OCI-M1 (cell line): ENCODE measurements around the gene ARFGEF3.
A peak's percentile ranks its signal among the peaks of the same experiment; 100 is the strongest.
"Not testable (repeated sequence)": the region's sequence is repeated elsewhere in the genome, so short reads cannot be mapped to it uniquely, and the experiment has no call there.

Experiments used
- DNase-seq: peaks from one replicate; lab custom pipeline; 2025; lab: John Stamatoyannopoulos, UW

ARFGEF3 gene

DNA sequence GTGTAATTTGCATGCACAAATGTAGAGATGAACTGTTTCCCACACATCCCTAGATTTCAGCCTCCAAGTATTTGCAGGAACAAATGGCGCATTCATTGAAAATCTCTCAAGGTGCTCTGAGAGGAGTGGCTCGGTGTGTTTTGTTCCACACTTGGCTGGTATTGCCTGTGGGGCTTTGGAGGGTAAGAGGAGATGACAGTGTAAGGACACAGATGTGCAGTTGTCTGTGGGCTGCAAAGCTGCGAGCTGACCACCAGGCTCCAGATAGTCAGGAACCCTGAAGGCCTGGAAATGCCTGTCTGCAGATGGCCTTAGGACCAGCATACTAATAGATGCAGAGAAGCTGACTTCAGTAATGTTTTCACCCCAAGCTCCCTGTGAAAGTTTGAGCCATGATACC lies 114.2 kb downstream of the ARFGEF3 start:
- DNase-seq, result no peak

GRCh38 chr6:138277835-138278234 lies 116.1 kb downstream of the ARFGEF3 start:
- DNase-seq, result no peak

GRCh38 chr6:138278326-138278725 lies 116.6 kb downstream of the ARFGEF3 start:
- no peak for DNase-seq

DNA sequence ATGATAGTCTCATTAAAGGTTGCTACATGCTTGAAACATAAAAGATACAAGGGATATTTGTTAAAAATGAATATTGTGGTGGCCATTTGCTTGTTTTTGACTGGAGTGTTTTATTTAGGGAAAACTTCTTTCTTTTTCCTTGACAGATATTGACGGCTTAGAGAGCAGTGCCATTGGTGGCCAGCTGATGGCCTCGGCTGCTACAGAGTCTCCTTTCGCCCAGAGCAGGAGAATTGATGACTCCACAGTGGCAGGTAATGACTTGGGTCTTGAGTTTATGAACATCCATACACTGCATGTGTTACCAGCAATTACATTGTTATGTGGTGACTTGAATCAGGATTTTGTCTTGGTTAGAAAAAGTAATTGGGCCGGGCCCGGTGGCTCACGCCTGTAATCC lies 124.1 kb downstream of the ARFGEF3 start:
- DNase-seq, result peak; percentile 15

- no peak for DNase-seq
Observed at GRCh38 chr6:138286698-138287097, 125.0 kb downstream of the ARFGEF3 start.

- DNase-seq, result peak; percentile 49
Observed at GRCh38 chr6:138287144-138287955, 125.6 kb downstream of the ARFGEF3 start.

DNA sequence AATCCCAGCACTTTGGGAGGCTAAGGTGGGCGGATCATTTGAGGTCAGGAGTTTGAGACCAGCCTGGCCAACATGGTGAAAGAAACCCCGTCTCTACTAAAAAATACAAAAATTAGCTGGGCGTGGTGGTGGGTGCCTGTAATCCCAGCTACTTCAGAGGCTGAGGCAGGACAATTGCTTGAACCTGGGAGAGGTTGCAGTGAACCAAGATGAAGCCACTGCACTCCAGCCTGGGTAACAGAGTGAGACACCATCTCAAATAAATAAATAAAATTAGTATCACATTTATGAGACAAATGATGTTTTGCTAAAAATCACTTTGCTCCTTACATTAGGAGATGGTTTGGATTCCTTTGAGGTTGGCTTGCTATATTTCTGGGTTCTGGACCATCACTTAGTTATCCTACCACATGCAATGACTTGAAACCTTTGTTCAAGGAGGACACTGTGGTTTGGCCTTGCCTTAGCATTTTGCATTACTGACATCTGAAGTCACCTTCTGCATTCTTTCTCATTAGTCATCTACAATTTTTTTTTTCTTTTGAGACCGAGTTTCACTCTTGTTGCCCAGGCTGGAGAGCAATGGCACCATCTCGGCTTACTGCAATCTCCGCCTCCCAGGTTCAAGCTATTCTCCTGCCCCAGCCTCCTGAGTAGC lies 126.8 kb downstream of the ARFGEF3 start:
- not testable (repeated sequence) for DNase-seq

DNA sequence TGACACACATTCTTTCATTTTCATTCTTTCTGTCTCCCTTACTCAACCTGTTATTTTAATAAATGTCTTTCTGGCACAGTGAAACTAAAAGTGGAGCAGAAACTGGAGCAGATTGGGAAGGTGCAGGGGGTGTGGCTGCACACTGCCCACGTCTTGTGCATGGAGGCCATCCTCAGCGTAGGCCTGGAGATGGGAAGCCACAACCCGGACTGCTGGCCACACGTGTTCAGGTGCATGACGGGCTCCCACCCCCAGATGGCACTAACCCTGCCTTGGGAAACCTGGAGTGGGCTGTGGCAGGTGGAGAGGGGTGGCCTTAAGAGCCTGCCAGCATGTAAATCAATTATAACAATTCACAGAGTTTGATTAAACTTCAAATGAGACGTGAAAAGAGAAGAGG lies 128.0 kb downstream of the ARFGEF3 start:
- peak; percentile 27 for DNase-seq

DNA sequence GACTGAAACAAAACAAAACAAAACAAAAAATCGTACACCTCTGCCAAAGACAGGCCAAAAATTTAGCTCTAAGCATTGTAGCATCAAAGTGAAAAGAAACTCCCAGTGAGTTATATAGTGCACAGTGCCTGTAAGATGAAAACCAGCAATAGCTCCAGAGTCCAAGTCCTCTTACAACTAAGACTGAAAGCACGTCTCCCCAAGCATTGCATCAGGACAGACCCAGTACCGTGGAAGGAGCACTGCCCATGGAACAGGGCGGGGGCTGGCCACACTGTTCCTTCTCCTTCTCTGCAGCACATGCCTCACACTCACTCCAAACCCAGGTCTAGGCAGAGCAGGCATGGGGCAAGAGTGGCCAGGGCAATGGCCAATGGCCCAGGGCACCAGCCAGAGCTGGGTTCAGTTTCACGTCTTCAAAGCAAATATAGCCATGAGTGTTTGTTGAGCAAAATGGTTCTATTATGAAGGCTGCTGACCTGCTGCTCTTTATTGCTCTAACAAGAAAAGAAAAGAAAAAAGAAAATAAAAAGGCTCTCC lies 128.8 kb downstream of the ARFGEF3 start:
- DNase-seq, result no peak

DNA sequence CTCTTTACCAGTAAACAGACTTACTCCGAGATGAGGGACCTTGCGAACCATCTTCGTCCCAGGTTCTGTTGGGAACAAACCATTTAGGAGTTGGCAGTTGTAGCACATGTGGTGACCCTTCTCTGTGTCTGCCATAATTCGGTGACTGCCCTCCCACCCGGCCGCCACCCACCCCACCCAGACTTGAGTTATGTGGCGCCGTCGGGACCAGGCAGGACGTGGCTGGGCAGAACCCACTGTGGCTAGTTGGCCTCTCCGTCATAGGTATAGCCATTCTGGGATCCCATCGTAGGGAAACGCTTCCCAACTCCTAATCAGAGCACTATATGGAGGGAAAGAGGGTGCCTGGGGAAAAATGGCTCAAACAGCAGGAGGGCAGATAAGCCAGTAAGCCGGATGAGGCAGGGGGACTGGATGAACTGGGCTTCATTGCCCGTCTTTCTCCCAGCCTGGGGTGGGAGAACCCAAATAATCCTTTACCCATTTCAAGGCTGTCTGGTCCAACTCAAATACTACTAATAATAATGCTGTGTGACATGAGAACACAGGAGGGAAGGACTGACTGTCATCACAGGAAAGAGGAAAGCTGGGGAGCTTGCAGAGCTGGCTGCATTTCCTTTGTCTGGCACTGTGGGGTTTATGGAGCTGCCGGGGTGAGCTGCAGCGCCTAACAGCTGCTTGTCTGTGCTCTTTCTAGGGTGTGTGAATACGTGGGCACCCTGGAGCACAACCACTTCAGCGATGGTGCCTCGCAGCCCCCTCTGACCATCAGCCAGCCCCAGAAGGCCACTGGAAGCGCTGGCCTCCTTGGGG lies 129.5 kb downstream of the ARFGEF3 start:
- DNase-seq, result no peak

- DNase-seq, result no peak
Observed at GRCh38 chr6:138291849-138292181, 130.1 kb downstream of the ARFGEF3 start.

- DNase-seq, result no peak
Observed at GRCh38 chr6:138292482-138292881, 130.7 kb downstream of the ARFGEF3 start.

DNA sequence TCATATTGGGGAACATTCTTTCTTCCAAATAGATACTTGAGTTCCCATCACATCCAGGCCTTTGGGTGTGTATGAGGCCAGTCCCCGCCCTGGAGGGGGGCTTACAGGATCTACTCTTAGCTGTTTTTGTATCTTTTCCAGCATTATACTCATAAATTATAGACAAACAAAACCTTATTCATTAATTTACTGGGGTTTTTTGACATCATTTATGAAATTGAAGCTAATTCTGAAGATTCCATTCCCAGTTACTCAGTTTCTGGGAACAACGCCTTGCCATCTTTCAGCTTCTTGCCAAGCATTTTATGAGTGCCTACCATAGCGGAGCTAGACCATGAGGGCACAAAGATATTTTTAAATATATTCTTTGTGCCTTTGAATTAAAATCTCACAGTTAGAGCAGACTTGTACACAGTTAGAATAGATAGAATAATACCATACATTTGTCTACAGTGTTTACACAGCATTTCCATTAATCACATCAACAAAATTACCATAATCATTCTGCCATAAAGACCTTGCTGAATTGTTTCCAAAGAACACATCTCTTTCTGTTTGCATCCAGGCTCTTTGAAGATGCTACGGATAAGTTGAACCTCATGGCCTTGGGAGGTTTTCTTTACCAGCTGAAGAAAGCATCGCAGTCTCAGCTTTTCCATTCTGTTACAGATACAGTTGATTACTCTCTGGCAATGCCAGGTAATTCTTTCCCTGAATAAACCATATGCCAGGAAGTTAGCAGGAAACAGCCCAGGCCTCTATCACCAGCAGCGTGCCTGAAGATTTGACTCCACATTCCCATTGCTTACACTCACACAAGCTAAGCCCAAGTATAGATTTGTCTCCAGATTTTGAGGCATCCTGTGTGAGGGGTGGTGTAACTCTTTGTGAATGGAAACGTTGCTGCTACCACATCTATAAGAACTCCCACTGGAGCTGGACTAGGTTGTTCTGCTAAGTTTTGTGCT lies 132.0 kb downstream of the ARFGEF3 start:
- no peak for DNase-seq

DNA sequence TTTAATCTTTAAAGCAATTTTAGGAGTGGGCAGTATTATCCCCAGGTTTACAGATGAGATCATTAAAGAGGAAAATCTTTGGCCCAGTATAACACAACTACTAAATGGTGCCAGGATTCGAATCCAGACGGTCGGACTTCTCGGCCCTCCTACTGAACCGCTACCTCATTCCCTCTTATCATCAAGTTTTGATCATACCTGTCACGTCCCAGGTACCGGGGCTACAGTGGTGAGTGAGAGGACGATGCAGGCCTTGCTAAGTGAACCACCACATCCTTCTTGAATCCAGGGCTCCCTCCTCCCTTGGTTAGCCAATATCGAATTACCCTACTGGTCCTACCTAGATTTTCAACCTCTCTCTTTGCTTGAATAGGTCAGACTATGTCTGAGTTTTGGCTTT lies 134.6 kb downstream of the ARFGEF3 start:
- no peak for DNase-seq

- DNase-seq, result no peak
Observed at GRCh38 chr6:138296786-138297185, 135.0 kb downstream of the ARFGEF3 start.

- DNase-seq, result no peak
Observed at GRCh38 chr6:138297761-138298298, 136.1 kb downstream of the ARFGEF3 start.

DNA sequence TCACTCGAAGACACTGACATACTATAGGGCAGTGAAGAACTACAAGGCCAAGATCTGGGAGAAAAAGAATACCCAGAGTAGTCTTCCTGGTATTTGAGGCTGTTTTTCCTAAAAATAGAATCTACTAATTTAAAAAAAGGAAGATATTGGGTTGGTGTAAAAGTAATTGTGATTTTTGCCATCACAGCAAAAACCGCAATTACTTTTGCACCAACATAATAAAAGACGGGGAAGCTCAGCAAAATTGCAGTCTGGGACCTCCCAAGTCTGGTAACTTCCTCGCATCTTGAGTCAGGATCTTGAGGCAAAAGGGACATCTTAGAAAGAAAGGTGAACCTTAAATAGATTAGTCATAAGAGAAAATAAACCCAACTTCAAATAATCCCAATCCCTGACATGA lies 138.7 kb downstream of the ARFGEF3 start:
- no peak for DNase-seq

GRCh38 chr6:138302554-138302953 lies 140.8 kb downstream of the ARFGEF3 start:
- no peak for DNase-seq

DNA sequence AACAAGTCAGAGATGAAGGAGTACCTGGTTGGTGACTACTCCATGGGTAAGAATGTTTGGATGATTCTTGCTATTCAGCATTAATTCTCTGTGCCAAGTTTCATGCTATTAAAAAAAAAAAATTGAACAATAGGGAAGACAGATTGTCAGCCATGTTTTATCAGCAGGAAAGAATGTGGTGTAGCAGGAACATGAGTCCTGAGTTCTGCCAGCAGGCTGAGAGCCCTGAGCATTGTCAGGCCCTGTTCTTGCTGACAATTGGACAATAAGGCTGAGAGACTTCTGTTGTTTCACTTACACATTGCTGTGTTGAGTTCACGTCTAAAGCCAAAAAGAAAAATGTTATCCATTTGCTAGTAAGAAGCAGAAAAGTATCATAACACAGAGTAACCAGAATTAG lies 145.6 kb downstream of the ARFGEF3 start:
- DNase-seq, result no peak

DNA sequence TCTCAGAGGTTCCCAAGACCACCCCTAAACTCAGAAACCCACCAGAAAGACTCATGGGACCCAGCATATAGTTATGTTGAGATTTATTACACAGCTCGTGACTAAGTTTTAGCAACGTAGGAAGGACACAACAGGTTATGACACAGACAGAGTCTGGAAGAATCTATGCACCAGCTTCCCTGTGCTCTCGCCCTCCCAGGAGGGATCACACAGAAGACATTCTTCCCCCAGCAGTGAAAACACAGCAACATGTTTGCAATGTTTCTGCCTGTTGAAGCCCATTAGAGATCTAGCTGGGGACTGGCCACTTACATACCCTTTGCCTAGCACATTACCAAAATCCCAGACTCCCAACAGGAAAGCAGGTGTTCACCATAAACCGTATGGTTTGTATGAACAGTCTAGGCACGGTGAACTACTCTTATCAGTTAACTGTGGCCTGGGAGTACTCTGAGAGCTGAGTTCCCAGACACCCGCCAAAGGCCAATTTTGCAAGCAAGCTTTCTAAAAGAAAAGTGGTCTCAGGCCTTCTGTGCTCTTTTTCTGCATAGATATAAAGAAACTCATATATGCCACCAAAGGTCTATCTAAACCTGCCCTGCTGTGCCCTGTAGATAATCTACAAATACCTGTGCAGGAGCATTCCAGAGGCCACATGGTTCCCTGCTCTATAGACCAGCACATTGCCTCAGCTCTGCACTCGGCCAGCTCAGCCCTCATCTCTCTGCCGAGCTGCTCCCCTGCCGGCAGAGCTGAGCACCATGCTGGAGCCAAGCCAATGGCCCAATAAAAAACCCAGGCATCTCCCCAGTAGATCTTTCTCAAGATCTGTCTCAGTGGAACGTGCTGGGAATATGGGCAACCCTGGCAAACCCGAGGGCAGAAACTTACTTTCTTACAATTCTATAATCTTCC lies 146.3 kb downstream of the ARFGEF3 start:
- DNase-seq, result no peak
